Activated CD8-positive, alpha-beta memory T cell treated with anti-CD3 and anti-CD28 coated beads, Interleukin-2, amount 10 ng/mL, durations not matched to agents 7 days and 5 days (primary cell): ENCODE measurements around the gene UBE2O. TPM values are rescaled to one million over a fixed set of nuclear protein-coding genes. Genes with fewer than 3 reads are reported as not detected.
A peak's percentile ranks its signal among the peaks of the same experiment; 100 is the strongest.

Source experiments
- ATAC-seq: fragments of 150-1000 bp; cut with Tn5 transposase; one replicate; pipeline ENCODE4 v1.10.0; 2021; ENCODE audit warnings: moderate library complexity
- CTCF ChIA-PET: fragments of 350-600 bp; sonication (Branson Sonifier 250); formaldehyde crosslinking; loops from one replicate; lab custom pipeline; 2021; ENCODE audit warnings: antibody characterized with exemption; lab: Charles Lee
- DNase-seq: peaks from one replicate; pipeline ENCODE4 v3.0.0-alpha.2; 2020
- H3K27ac Mint-ChIP-seq: one replicate; pipeline ENCODE4 v1.8.0; 2021; ENCODE audit warnings: mild to moderate bottlenecking, mixed read lengths
- H3K27me3 Mint-ChIP-seq: one replicate; pipeline ENCODE4 v1.8.0; 2021; ENCODE audit warnings: mixed read lengths
- H3K36me3 Mint-ChIP-seq: one replicate; pipeline ENCODE4 v1.8.0; 2021; ENCODE audit warnings: mild to moderate bottlenecking, mixed read lengths
- H3K4me1 Mint-ChIP-seq: one replicate; pipeline ENCODE4 v1.8.0; 2021; ENCODE audit warnings: mixed read lengths
- H3K4me3 Mint-ChIP-seq: one replicate; pipeline ENCODE4 v1.8.0; 2021; ENCODE audit warnings: mild to moderate bottlenecking, moderate library complexity, mixed read lengths
- H3K9me3 Mint-ChIP-seq: one replicate; pipeline ENCODE4 v1.8.0; 2022; ENCODE audit warnings: low read depth, mixed read lengths
- total RNA-seq, 2 experiments: library from RNA; stranded (reverse); gene quantifications; one replicate each; pipeline ENCODE4 v1.2.3, GENCODE V29; 2021

The UBE2O gene
- total RNA-seq, 2 experiments from 2014 or later, result 30.2 to 34.7 TPM

- CTCF ChIA-PET, result interaction anchor here (3.0 to 8.5 kb wide), 3 partner anchors 13 to 93 kb away, joined by 20 to 171 read pairs (median 158); partner anchors contain the start of genes QRICH2 and SPHK1
- no peaks in the 10 kb centered on the region for H3K9me3 Mint-ChIP-seq
Observed at GRCh38 chr17:76395980-76396379, 57.0 kb downstream of the UBE2O start.

GRCh38 chr17:76394166-76394565 lies 58.8 kb downstream of the UBE2O start:
- no peaks in the 10 kb centered on the region for H3K27me3 Mint-ChIP-seq
- ATAC-seq (no peak), DNase-seq (no peak)
- H3K27ac Mint-ChIP-seq, result no peak overlapping the region
- CTCF ChIA-PET, result interaction anchor here (8.0 to 8.5 kb wide), 2 partner anchors 11 to 91 kb away, joined by 158 to 171 read pairs; partner anchors contain the start of genes QRICH2 and SPHK1
- no peaks in the 10 kb centered on the region for H3K4me1 Mint-ChIP-seq
- no peak overlapping the region for H3K4me3 Mint-ChIP-seq
- H3K36me3 Mint-ChIP-seq, result peaks cover 3% of the 10 kb centered on the region
- H3K9me3 Mint-ChIP-seq, result no peaks in the 10 kb centered on the region

More at GRCh38 chr17:76395980-76396379, 57.0 kb downstream of the UBE2O start:
- DNase-seq (no peak), ATAC-seq (no peak)
- Mint-ChIP-seq H3K27me3 (no peaks in the 10 kb centered on the region), H3K27ac (no peak overlapping the region), H3K4me3 (no peak overlapping the region), H3K4me1 (no peaks in the 10 kb centered on the region), H3K36me3 (peaks cover 3% of the 10 kb centered on the region)

GRCh38 chr17:76391200-76391715 lies 61.7 kb downstream of the UBE2O start:
- ATAC-seq (no peak), DNase-seq (no peak)
- Mint-ChIP-seq H3K4me1 (peaks cover 7% of the 10 kb centered on the region), H3K36me3 (peaks cover 2% of the 10 kb centered on the region), H3K9me3 (no peaks in the 10 kb centered on the region), H3K27ac (no peak overlapping the region), H3K27me3 (no peaks in the 10 kb centered on the region), H3K4me3 (no peak overlapping the region)
- CTCF ChIA-PET, result interaction anchor here (8.4 kb wide), 1 partner anchor 90 kb away, joined by 81 read pairs; no protein-coding TSS in a partner anchor

GRCh38 chr17:76390003-76390421 lies 62.9 kb downstream of the UBE2O start:
- Mint-ChIP-seq H3K27me3 (no peaks in the 10 kb centered on the region), H3K4me1 (peaks cover 11% of the 10 kb centered on the region), H3K4me3 (no peak overlapping the region), H3K27ac (peak overlapping the region; percentile 6), H3K36me3 (peaks cover 2% of the 10 kb centered on the region), H3K9me3 (no peaks in the 10 kb centered on the region)
- DNase-seq (no peak), ATAC-seq (no peak)
- CTCF ChIA-PET, result interaction anchor here (0.6 to 8.4 kb wide), 4 partner anchors 8 to 116 kb away, joined by 3 to 81 read pairs (median 5); no protein-coding TSS in a partner anchor

GRCh38 chr17:76388966-76389888 lies 63.7 kb downstream of the UBE2O start:
- no peak overlapping the region for H3K27ac Mint-ChIP-seq
- H3K36me3 Mint-ChIP-seq, result peaks cover 2% of the 10 kb centered on the region
- CTCF ChIA-PET, result interaction anchor here (1.0 to 11.1 kb wide), 5 partner anchors 7 to 87 kb away, joined by 3 to 158 read pairs (median 6); no protein-coding TSS in a partner anchor
- H3K9me3 Mint-ChIP-seq, result no peaks in the 10 kb centered on the region
- DNase-seq, result no peak
- H3K4me1 Mint-ChIP-seq, result peaks cover 11% of the 10 kb centered on the region
- no peak for ATAC-seq
- no peaks in the 10 kb centered on the region for H3K27me3 Mint-ChIP-seq
- H3K4me3 Mint-ChIP-seq, result no peak overlapping the region

GRCh38 chr17:76386966-76387765 lies 65.8 kb downstream of the UBE2O start:
- Mint-ChIP-seq H3K27ac (no peak overlapping the region), H3K4me3 (no peak overlapping the region), H3K4me1 (peaks cover 17% of the 10 kb centered on the region), H3K36me3 (peaks cover 2% of the 10 kb centered on the region), H3K9me3 (no peaks in the 10 kb centered on the region), H3K27me3 (no peaks in the 10 kb centered on the region)
- CTCF ChIA-PET, result interaction anchor here (0.7 to 11.1 kb wide), 8 partner anchors 9 to 107 kb away, joined by 3 to 158 read pairs (median 36); partner anchors contain the start of gene PRPSAP1
- DNase-seq, result no peak
- no peak for ATAC-seq

- ATAC-seq, result peak; percentile 31
- H3K27me3 Mint-ChIP-seq, result no peaks in the 10 kb centered on the region
- H3K4me1 Mint-ChIP-seq, result peaks cover 17% of the 10 kb centered on the region
- H3K9me3 Mint-ChIP-seq, result no peaks in the 10 kb centered on the region
- peak overlapping the region; percentile 57 for H3K4me3 Mint-ChIP-seq
- no peak overlapping the region for H3K27ac Mint-ChIP-seq
- peaks cover 2% of the 10 kb centered on the region for H3K36me3 Mint-ChIP-seq
- DNase-seq, result peak; percentile 91
- CTCF ChIA-PET, result interaction anchor here (0.8 to 11.1 kb wide), 28 partner anchors 10 to 382 kb away, joined by 3 to 158 read pairs (median 6); partner anchors contain the start of genes EXOC7, PRPSAP1, QRICH2 and RHBDF2
Observed at GRCh38 chr17:76385892-76386786, 66.8 kb downstream of the UBE2O start.

- H3K36me3 Mint-ChIP-seq, result peaks cover 2% of the 10 kb centered on the region
- peak; percentile 50 for DNase-seq
- no peaks in the 10 kb centered on the region for H3K27me3 Mint-ChIP-seq
- CTCF ChIA-PET, result interaction anchor here (0.7 to 11.1 kb wide), 38 partner anchors 9 to 384 kb away, joined by 3 to 158 read pairs (median 4); partner anchors contain the start of genes EXOC7, PRPSAP1, QRICH2 and RHBDF2
- peaks cover 17% of the 10 kb centered on the region for H3K4me1 Mint-ChIP-seq
- no peaks in the 10 kb centered on the region for H3K9me3 Mint-ChIP-seq
- no peak for ATAC-seq
- no peak overlapping the region for H3K27ac Mint-ChIP-seq
- peak overlapping the region; percentile 57 for H3K4me3 Mint-ChIP-seq
Observed at GRCh38 chr17:76384987-76385891, 67.7 kb downstream of the UBE2O start.

GRCh38 chr17:76384222-76384986 lies 68.5 kb downstream of the UBE2O start, which contains the start of gene SPHK1:
TSS of gene SPHK1 (plus strand) at chr17:76384609. CDS start at chr17:76385645, 1,036 bp downstream.
- H3K4me1 Mint-ChIP-seq, result peaks cover 17% of the 10 kb centered on the region
- H3K36me3 Mint-ChIP-seq, result peaks cover 2% of the 10 kb centered on the region
- H3K9me3 Mint-ChIP-seq, result no peaks in the 10 kb centered on the region
- H3K27ac Mint-ChIP-seq, result peak within 1 kb of the TSS; percentile 89
- ATAC-seq (peak; percentile 74), DNase-seq (peak; percentile 79)
- CTCF ChIA-PET, result interaction anchor here (0.6 to 11.1 kb wide), 30 partner anchors 8 to 529 kb away, joined by 3 to 158 read pairs (median 4); partner anchors contain the start of genes EXOC7, PRPSAP1, UBALD2 and WBP2
- H3K4me3 Mint-ChIP-seq, result peak within 1 kb of the TSS; percentile 81
- no peaks in the 10 kb centered on the region for H3K27me3 Mint-ChIP-seq

GRCh38 chr17:76383546-76384221 lies 69.3 kb downstream of the UBE2O start:
- no peaks in the 10 kb centered on the region for H3K27me3 Mint-ChIP-seq
- H3K4me3 Mint-ChIP-seq, result peak overlapping the region; percentile 81
- H3K4me1 Mint-ChIP-seq, result peaks cover 18% of the 10 kb centered on the region
- DNase-seq (peak; percentile 81), ATAC-seq (peak; percentile 43)
- no peaks in the 10 kb centered on the region for H3K9me3 Mint-ChIP-seq
- H3K36me3 Mint-ChIP-seq, result peaks cover 2% of the 10 kb centered on the region
- CTCF ChIA-PET, result interaction anchor here (0.6 to 11.1 kb wide), 14 partner anchors 13 to 528 kb away, joined by 3 to 158 read pairs (median 10); partner anchors contain the start of genes PRPSAP1 and WBP2
- peak overlapping the region; percentile 89 for H3K27ac Mint-ChIP-seq
